Measurements from ENCODE around the gene EPG5. TPM values are rescaled to one million over a fixed set of nuclear protein-coding genes. Genes with fewer than 3 reads are reported as not detected.

The EPG5 gene
- total and polyA plus RNA-seq, 2 of the 4 experiments (the other 2 are of a cell fraction): 37.3 to 114 TPM

DNA sequence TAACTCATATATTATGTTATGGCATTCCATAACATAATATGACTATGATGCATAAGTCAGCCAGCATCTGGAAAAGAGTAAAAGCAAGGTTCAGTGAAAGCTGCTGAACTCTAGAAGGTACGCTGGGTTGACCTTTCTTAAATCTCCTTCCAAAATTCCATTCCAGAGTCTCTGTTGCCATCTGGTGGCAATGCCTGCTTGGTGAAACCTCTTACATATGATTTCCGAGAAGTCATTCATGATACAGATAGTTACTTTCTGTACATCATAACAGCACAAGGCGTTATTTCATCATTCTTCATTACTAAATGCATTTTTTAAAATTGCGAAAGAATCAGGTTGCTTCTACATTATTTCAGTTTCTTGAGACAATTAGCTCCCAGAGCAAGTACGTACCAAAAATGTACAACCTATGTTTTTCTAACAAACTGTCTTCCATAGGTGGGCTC, 7.0 kb upstream of the EPG5 start:
- Histone ChIP-seq H4K20me1 (ENCODE audit: insufficient read depth, low read length) (no peaks in the 10 kb centered on the region), H4K8ac (ENCODE audit: low read depth in 2 of 2, low read length in 2 of 2) (no peak overlapping the region), H2BK15ac (ENCODE audit: low read depth, low read length) (no peak overlapping the region), H3K9me1 (ENCODE audit: insufficient read depth, low read length) (no peaks in the 10 kb centered on the region), H3K18ac (ENCODE audit: low read depth, low read length) (no peak overlapping the region), H3K56ac (ENCODE audit: extremely low read depth, insufficient read depth, low read length) (no peak overlapping the region), H3K14ac (replicated peaks; ENCODE audit: low read depth, low read length) (no peak overlapping the region), H3K27ac (ENCODE audit: insufficient read depth, low read length) (no peak overlapping the region), H2AFZ (replicated peaks; ENCODE audit: low read length, poor library complexity) (no peak overlapping the region), H3K36me3 (ENCODE audit: control insufficient read depth, insufficient read depth, low read length) (no peaks in the 10 kb centered on the region), H3K4me3 (ENCODE audit: insufficient read depth, low read depth, low read length) (no peak overlapping the region), H3K23ac (ENCODE audit: low read depth, low read length) (no peak overlapping the region), H2BK120ac (ENCODE audit: low read depth, low read length) (no peak overlapping the region), H3K4me1 (ENCODE audit: control insufficient read depth, insufficient read depth, low read length) (no peaks in the 10 kb centered on the region), H4K91ac (ENCODE audit: insufficient read depth, low read depth, low read length) (no peak overlapping the region), H2BK20ac (ENCODE audit: low read depth, low read length) (no peak overlapping the region), H3K9ac (ENCODE audit: low read depth, low read length) (no peak overlapping the region), H3K4me2 (ENCODE audit: low read depth, low read length) (peak overlapping the region; percentile 80; the same call in 1 of the 2 replicates), H3K27me3 (ENCODE audit: control insufficient read depth, insufficient read depth, low read length) (no peaks in the 10 kb centered on the region), H2AK9ac (replicated peaks; ENCODE audit: low read depth, low read length, poor library complexity) (no peak overlapping the region), H4K5ac (ENCODE audit: low read depth, low read length) (no peak overlapping the region), H3K4ac (ENCODE audit: low read depth, low read length) (no peak overlapping the region), H3K9me3 (ENCODE audit: control insufficient read depth, insufficient read depth, low read length) (no peaks in the 10 kb centered on the region), H2BK5ac (ENCODE audit: low read depth, low read length, poor library complexity, severe bottlenecking) (peak overlapping the region; percentile 61), H3K79me1 (ENCODE audit: low read depth in 1 of 2, low read length in 2 of 2) (no peaks in the 10 kb centered on the region), H2AK5ac (ENCODE audit: low read depth, low read length) (no peak overlapping the region)
- in situ Hi-C loops (cut with MboI; ENCODE audit: low sequenced_read_pairs): no loop called here
- peak; percentile 86 for DNase-seq
- 17% methylated on average over 1 of the region's 5 CpGs; no CpG with 5 or more reads in 1 of the 2 experiments for WGBS, 2 experiments (ENCODE audit: extremely low coverage in 2 of 2, insufficient read length in 1 of 2)
- TF ChIP-seq RAD21 (IDR thresholded peaks at IDR 0.05; ENCODE audit: low read length): peak; percentile 96
- peak; percentile 82 for TF ChIP-seq CEBPB (IDR thresholded peaks at IDR 0.05; ENCODE audit: low read depth, low read length)
- TF ChIP-seq RFX5 (IDR thresholded peaks at IDR 0.05; ENCODE audit: low read depth, low read length): no peak
- TF ChIP-seq RCOR1 (IDR thresholded peaks at IDR 0.05; ENCODE audit: insufficient replicate concordance, low read length): no peak
- TF ChIP-seq CHD1 (IDR thresholded peaks at IDR 0.05; ENCODE audit: low read depth, low read length): no peak
- no peak for TF ChIP-seq MAFK (IDR thresholded peaks at IDR 0.05; ENCODE audit: low read depth, low read length)
- TF ChIP-seq NFE2L2 (IDR thresholded peaks at IDR 0.05; ENCODE audit: low read depth, low read length): no peak
- peak; percentile 46; the same call in 1 of the 2 replicates for TF ChIP-seq POLR2A (IDR thresholded peaks at IDR 0.05; ENCODE audit: low read depth, low read length)
- TF ChIP-seq SMC3 (IDR thresholded peaks at IDR 0.05; ENCODE audit: low read depth, low read length): peak; percentile 87
- TF ChIP-seq, protein P1, sequence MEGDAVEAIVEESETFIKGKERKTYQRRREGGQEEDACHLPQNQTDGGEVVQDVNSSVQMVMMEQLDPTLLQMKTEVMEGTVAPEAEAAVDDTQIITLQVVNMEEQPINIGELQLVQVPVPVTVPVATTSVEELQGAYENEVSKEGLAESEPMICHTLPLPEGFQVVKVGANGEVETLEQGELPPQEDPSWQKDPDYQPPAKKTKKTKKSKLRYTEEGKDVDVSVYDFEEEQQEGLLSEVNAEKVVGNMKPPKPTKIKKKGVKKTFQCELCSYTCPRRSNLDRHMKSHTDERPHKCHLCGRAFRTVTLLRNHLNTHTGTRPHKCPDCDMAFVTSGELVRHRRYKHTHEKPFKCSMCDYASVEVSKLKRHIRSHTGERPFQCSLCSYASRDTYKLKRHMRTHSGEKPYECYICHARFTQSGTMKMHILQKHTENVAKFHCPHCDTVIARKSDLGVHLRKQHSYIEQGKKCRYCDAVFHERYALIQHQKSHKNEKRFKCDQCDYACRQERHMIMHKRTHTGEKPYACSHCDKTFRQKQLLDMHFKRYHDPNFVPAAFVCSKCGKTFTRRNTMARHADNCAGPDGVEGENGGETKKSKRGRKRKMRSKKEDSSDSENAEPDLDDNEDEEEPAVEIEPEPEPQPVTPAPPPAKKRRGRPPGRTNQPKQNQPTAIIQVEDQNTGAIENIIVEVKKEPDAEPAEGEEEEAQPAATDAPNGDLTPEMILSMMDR (conservative IDR thresholded peaks at IDR 0.05; ENCODE audit: low read depth, low read length): peak; percentile 90
- TF ChIP-seq, protein P2, sequence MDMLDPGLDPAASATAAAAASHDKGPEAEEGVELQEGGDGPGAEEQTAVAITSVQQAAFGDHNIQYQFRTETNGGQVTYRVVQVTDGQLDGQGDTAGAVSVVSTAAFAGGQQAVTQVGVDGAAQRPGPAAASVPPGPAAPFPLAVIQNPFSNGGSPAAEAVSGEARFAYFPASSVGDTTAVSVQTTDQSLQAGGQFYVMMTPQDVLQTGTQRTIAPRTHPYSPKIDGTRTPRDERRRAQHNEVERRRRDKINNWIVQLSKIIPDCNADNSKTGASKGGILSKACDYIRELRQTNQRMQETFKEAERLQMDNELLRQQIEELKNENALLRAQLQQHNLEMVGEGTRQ (IDR thresholded peaks at IDR 0.05; ENCODE audit: low read depth, low read length): peak; percentile 23; the same call in 1 of the 2 replicates
- TF ChIP-seq MAZ (IDR thresholded peaks at IDR 0.05; ENCODE audit: borderline replicate concordance, low read depth, low read length): no peak
- TF ChIP-seq MXI1 (IDR thresholded peaks at IDR 0.05; ENCODE audit: borderline replicate concordance, low read depth, low read length): no peak
- no peak for TF ChIP-seq FOS (IDR thresholded peaks at IDR 0.05; ENCODE audit: low read depth, low read length)
- peak; percentile 89 for ATAC-seq (ENCODE audit: low read depth)
- intact Hi-C loops (cut with micrococcal nuclease): loop anchor here (1.0 to 5.0 kb wide), 5 partner anchors 49 to 353 kb away; partner anchors contain the start of gene PSTPIP2
- dilution Hi-C loops (cut with HindIII; ENCODE audit: low sequenced_read_pairs, unreplicated experiment): no loop called here
- ChIA-PET CTCF (interaction anchor here (0.6 to 1.7 kb wide), 10 partner anchors 22 to 253 kb away, joined by 3 to 6 read pairs (median 4); no protein-coding TSS in a partner anchor), POLR2A (ENCODE audit: unreplicated experiment) (no interaction called here)
- no TSS peak for BruUV-seq (replicated peaks)

Measured in IMR-90 (cell line).